ENCODE measurements around the gene ZNF423.

DNA sequence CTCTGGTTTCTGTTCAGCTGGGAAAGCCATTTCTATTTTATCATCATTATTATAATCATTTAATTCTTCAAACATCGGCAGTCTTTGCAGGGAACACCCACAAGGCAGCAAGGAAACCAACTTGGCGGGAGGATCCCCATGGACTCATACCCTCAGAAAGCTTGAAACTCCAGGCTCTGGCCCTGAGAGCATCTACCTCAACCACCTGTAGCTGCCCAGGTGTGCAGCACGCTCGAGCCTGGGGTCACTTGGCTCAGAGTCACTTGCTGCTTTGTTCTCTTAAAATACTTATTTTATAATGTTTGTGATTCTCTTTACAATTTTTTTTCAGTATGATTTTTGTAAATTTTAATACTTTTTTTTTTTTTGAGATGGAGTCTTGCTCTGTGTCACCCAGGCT, 6.8 kb upstream of the ZNF423 start:
- TF ChIP-seq, protein P1, sequence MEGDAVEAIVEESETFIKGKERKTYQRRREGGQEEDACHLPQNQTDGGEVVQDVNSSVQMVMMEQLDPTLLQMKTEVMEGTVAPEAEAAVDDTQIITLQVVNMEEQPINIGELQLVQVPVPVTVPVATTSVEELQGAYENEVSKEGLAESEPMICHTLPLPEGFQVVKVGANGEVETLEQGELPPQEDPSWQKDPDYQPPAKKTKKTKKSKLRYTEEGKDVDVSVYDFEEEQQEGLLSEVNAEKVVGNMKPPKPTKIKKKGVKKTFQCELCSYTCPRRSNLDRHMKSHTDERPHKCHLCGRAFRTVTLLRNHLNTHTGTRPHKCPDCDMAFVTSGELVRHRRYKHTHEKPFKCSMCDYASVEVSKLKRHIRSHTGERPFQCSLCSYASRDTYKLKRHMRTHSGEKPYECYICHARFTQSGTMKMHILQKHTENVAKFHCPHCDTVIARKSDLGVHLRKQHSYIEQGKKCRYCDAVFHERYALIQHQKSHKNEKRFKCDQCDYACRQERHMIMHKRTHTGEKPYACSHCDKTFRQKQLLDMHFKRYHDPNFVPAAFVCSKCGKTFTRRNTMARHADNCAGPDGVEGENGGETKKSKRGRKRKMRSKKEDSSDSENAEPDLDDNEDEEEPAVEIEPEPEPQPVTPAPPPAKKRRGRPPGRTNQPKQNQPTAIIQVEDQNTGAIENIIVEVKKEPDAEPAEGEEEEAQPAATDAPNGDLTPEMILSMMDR (IDR thresholded peaks at IDR 0.05) = no peak
- no peak for TF ChIP-seq POLR2A (IDR thresholded peaks at IDR 0.05)
